ENCODE results near the gene DNAJA4.

- TF ChIP-seq FOXM1 (IDR thresholded peaks at IDR 0.05; ENCODE audit: low read depth) (no peak), GATA2 (CRISPR knock-in tag; IDR thresholded peaks at IDR 0.05) (no peak), PBX3 (IDR thresholded peaks at IDR 0.05) (no peak), FOXJ3 (CRISPR knock-in tag; IDR thresholded peaks at IDR 0.05) (no peak)
These were observed 49.0 kb downstream of the DNAJA4 start for GRCh38 chr15:78313383-78313782.
